GM23338 (cell line): ENCODE results near the gene IQCK. TPM values are rescaled to one million over a fixed set of nuclear protein-coding genes. Genes with fewer than 3 reads are reported as not detected.

ENCODE experiments used
- ATAC-seq: fragments of 200-7000 bp; cut with Tn5 transposase; 3 replicates; pipeline ENCODE4 v1.9.1; 2020
- DNase-seq: peaks from one replicate; pipeline ENCODE4 v3.0.0-alpha.2; 2015; ENCODE audit warnings: low spot score
- H2AFZ ChIP-seq: fragments of 200-600 bp; sonication (generic); 2 replicates; pipeline ENCODE4 v1.8.0; 2016; ENCODE audit warnings: antibody characterized with exemption, mild to moderate bottlenecking, moderate library complexity
- H3F3A ChIP-seq: fragments of 200-600 bp; sonication (generic); replicated peaks from 2 replicates; pipeline ENCODE4 v1.8.0; 2017; ENCODE audit warnings: antibody characterized with exemption, mixed run types, low read depth
- H3K27ac ChIP-seq: fragments of 200-600 bp; sonication (generic); 2 replicates; pipeline ENCODE4 v1.6.1; 2016; ENCODE audit warnings: low read depth
- H3K27me3 ChIP-seq: fragments of 200-600 bp; sonication (generic); 2 replicates; pipeline ENCODE4 v1.8.0; 2016; ENCODE audit warnings: mild to moderate bottlenecking, mixed run types, moderate library complexity; ENCODE audit not compliant: insufficient read depth
- H3K36me3 ChIP-seq: fragments of 200-600 bp; sonication (generic); 2 replicates; pipeline ENCODE4 v1.8.0; 2016; ENCODE audit warnings: mild to moderate bottlenecking; ENCODE audit not compliant: insufficient read depth
- H3K4me1 ChIP-seq: fragments of 200-600 bp; sonication (generic); 2 replicates; pipeline ENCODE4 v1.8.0; 2016; ENCODE audit warnings: mild to moderate bottlenecking, moderate library complexity; ENCODE audit not compliant: insufficient read depth
- H3K4me2 ChIP-seq: fragments of 200-600 bp; sonication (generic); 2 replicates; pipeline ENCODE4 v1.7.1; 2017; ENCODE audit warnings: mixed run types
- H3K4me3 ChIP-seq: fragments of 200-600 bp; sonication (generic); 2 replicates; pipeline ENCODE4 v1.6.1; 2016; ENCODE audit warnings: mixed run types
- H3K79me2 ChIP-seq: fragments of 200-600 bp; sonication (generic); replicated peaks from 2 replicates; pipeline ENCODE4 v1.8.0; 2017; ENCODE audit warnings: mild to moderate bottlenecking; ENCODE audit not compliant: insufficient read depth
- H3K9me2 ChIP-seq: fragments of 200-600 bp; sonication (generic); 2 replicates; pipeline ENCODE4 v1.8.0; 2017; ENCODE audit not compliant: insufficient read depth
- H4K20me1 ChIP-seq: fragments of 200-600 bp; sonication (generic); replicated peaks from 2 replicates; pipeline ENCODE4 v1.8.0; 2017; ENCODE audit warnings: mild to moderate bottlenecking; ENCODE audit not compliant: insufficient read depth
- H3K27ac Mint-ChIP-seq: 2 replicates; pipeline ENCODE4 v1.8.0; 2020; ENCODE audit warnings: inconsistent platforms, mild to moderate bottlenecking, moderate library complexity, mixed read lengths
- H3K27me3 Mint-ChIP-seq: 3 replicates; pipeline ENCODE4 v1.8.0; 2022; ENCODE audit warnings: low read depth, mild to moderate bottlenecking, moderate library complexity, mixed read lengths, inconsistent platforms; ENCODE audit not compliant: insufficient read depth, poor library complexity
- H3K36me3 Mint-ChIP-seq: 3 replicates; pipeline ENCODE4 v1.8.0; 2021; ENCODE audit warnings: low read depth, mild to moderate bottlenecking, inconsistent platforms, moderate library complexity, mixed read lengths
- H3K4me1 Mint-ChIP-seq: 3 replicates; pipeline ENCODE4 v1.8.0; 2020; ENCODE audit warnings: mild to moderate bottlenecking, inconsistent platforms, mixed read lengths
- H3K4me3 Mint-ChIP-seq: 3 replicates; pipeline ENCODE4 v1.8.0; 2021; ENCODE audit warnings: moderate library complexity, mild to moderate bottlenecking, inconsistent platforms, mixed read lengths
- H3K9me3 Mint-ChIP-seq: 3 replicates; pipeline ENCODE4 v1.8.0; 2020; ENCODE audit warnings: moderate library complexity, mild to moderate bottlenecking, inconsistent platforms, mixed read lengths
- EZH2phosphoT487 ChIP-seq: fragments of 200-600 bp; sonication (generic); IDR thresholded peaks from one replicate; pipeline ENCODE4 v1.8.1; 2018; ENCODE audit warnings: antibody characterized with exemption; ENCODE audit not compliant: unreplicated experiment
- POLR2AphosphoS5 ChIP-seq: IDR thresholded peaks from 2 replicates; pipeline ENCODE4 v1.6.1; 2016; ENCODE audit warnings: antibody characterized with exemption, low read depth
- REST ChIP-seq: IDR thresholded peaks from one replicate; pipeline ENCODE4 v1.6.1; 2018; ENCODE audit warnings: antibody characterized with exemption; ENCODE audit not compliant: unreplicated experiment
- ZNF462 ChIP-seq: fragments of 250-450 bp; sonication (Bioruptor Pico); IDR thresholded peaks from 2 replicates; pipeline ENCODE4 v1.5.0; 2020; ENCODE audit warnings: mild to moderate bottlenecking, moderate library complexity
- polyA plus RNA-seq: library from polyadenylated mRNA; unstranded; fragments of >200 nt; fragmentation: Nextera tagmentation; extraction: Ambion mirVana; gene quantifications from 2 replicates; pipeline ENCODE4 v1.2.1, GENCODE V29; 2016
- total RNA-seq: library from RNA; depleted of rRNA; stranded (reverse); fragments of >200 nt; shearing (Covaris generic); gene quantifications from 2 replicates; pipeline ENCODE4 v1.2.3, GENCODE V29; 2014

IQCK gene
- total and polyA plus RNA-seq, 2 experiments from 2014 or later = 7.6 to 10.0 TPM

- TF ChIP-seq ZNF462 (CRISPR knock-in tag) (no peak), EZH2phosphoT487 (no peak)
Observed at GRCh38 chr16:19808061-19808641, 90.1 kb downstream of the IQCK start (continued).

- H3K4me2 ChIP-seq = no peak overlapping the region
- peaks cover 5% of the 10 kb centered on the region; the same call in 1 of the 2 replicates for H3K4me1 ChIP-seq
- Mint-ChIP-seq H3K4me1 (peaks cover 9% of the 10 kb centered on the region), H3K27me3 (peaks cover 10% of the 10 kb centered on the region), H3K9me3 (peaks cover 44% of the 10 kb centered on the region), H3K4me3 (no peak overlapping the region), H3K36me3 (peaks cover 34% of the 10 kb centered on the region), H3K27ac (no peak overlapping the region)
- H3K4me3 ChIP-seq = no peak overlapping the region
- H3K36me3 ChIP-seq = no peaks in the 10 kb centered on the region; the same call in 1 of the 2 replicates
- DNase-seq (no peak), ATAC-seq (no peak)
- no peak overlapping the region for H2AFZ ChIP-seq
- no peaks in the 10 kb centered on the region for H3K27me3 ChIP-seq
- no peaks in the 10 kb centered on the region for H4K20me1 ChIP-seq
- no peaks in the 10 kb centered on the region for H3K9me2 ChIP-seq
- no peak overlapping the region for H3K27ac ChIP-seq
- H3K79me2 ChIP-seq = no peaks in the 10 kb centered on the region
- peaks cover 10% of the 10 kb centered on the region for H3F3A ChIP-seq
- TF ChIP-seq REST (no peak), ZNF462 (CRISPR knock-in tag) (no peak), POLR2AphosphoS5 (no peak), EZH2phosphoT487 (no peak)
Observed at GRCh38 chr16:19809121-19809635, 91.1 kb downstream of the IQCK start.
